EH (cell line): ENCODE measurements around the gene LIPC.

ENCODE experiments used
- DNase-seq: peaks from one replicate; pipeline ENCODE4 v3.0.0-alpha.2; 2015; ENCODE audit warnings: low read depth

The LIPC gene

DNA sequence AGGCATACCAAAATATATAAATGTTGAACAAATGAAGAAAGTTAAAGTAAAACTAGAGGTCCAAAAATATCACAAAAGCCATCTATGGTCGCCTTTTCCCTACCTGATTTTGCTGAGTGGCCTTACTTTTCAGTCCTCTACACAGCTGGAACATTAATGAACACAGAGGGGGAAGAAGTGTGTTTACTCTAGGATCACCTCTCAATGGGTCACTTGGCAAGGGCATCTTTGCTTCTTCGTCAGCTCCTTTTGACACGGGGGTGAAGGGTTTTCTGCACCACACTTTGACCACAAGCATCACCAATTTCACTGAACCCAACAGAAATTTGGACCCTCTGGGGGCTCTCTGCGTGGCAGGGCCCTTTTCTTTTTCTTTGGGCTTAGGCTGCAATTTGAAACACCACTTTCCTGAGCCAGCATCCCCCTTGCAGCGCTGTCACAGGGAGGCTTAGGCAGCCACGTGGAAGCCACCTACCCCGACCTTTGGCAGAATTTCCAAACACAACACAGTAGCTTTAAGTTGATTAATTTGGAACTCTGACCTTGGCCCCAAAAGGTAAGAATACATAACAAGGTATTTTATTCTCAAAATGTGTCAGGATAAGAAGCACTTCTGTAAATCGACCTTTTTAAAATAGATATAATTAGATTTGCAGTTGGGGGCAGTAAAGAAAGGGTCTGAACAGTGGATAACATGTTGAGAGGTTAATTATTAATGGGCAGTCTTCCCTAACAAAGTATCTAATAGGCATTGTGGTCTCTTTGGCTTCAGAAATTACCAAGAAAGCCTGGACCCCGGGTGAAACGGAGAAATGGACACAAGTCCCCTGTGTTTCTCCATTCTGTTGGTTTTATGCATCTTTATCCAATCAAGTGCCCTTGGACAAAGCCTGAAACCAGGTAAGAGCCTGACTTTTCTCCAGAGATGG, at the start of gene LIPC:
Gene LIPC (plus strand): TSS at position 771 of the 929 bp plus-strand sequence. CDS start 42 bp downstream, at position 813.
- DNase-seq = no peak

DNA sequence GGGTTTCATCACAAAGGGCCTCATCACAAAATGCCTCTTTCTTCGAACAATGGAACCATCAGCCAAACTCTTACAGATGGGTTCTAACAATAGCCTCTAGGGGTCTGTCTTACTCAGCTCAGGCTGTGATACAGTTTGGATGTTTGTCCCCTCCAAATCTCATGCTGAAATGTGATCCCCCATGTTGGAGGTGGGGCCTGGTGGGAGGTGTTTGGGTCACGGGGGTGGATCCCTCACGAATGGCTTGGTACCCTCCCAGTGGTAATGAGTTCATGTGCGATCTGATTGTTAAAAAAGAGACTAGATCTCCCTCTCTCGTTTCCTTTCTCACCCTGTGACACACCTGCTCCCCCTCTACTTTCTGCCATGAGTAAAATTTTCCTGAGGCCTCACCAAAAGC, 47.9 kb upstream of the LIPC start:
- no peak for DNase-seq

DNA sequence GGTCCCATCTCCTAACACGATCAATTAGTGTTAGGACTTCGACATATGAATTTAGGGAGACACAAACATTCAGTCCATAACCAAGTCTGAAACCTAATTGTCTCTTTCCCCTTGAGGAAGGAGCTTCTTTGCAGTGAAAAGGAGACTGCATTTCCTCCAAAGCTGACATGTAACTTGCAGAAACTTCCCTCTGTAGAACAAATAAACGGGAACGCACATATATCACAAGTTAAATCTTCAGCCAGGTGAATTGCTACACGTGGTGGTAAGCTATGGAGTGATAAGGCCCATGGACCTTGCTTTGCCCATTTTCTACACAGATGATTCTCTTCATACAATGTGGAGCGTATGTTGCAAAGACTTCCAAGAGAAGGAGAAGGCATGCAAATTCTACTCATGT, 47.1 kb upstream of the LIPC start:
- no peak for DNase-seq

DNA sequence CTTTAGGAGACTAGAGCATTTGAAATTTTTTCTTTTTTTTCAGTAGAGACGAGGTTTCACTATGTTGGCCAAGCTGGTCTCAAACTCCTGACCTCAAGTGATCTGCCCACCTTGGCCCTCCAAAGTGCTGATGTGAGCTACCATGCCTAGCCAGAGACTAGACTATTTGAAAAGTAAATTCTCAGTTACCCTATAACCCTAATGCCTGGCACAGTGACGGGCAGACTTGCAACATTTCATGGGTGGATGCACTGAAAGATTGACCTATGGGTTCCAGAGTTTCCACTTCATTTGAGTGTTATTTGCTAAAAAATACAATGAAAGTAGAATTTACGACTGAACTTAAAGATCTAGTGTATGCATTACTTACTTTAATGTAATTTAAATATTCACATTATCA, 45.7 kb upstream of the LIPC start:
- DNase-seq = no peak

DNA sequence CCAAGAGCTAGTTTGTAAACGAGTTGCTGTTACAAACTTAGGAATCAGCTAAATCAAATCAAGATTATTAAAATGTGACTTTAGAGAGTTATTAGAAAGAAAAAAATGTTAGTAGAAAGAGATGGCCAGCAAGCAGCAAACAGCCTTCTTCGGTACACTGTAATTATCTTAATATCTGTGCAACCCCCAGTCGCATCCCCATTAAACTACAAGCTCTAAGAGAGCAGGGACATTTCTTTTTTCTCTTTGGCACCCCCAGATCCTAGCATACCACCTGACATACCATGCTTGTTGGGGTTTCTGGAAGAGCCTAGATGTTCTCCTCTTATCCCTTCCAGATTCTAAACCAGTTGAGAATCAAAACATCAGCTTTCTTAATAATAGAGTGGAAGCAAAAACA, 45.1 kb upstream of the LIPC start:
- DNase-seq = no peak

DNA sequence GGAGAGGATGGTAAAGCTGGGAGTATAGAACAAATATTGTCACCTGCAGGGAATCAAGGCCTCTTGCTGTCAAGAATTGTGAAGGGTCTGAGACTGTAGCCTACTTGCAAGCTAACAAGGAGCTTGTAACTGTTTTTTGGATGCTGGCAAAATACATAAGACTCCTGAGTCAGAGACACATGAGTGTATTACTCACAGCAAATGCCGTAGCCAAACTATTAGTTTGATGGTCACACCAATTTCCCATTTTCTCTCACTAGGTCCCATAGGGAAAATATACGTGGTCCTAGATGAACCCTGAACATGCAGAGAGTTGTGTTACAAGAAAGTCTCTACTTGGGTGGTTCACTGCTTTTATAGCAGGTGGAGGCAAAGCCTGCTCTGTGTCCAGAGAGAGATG, 44.7 kb upstream of the LIPC start:
- DNase-seq = peak; percentile 65

DNA sequence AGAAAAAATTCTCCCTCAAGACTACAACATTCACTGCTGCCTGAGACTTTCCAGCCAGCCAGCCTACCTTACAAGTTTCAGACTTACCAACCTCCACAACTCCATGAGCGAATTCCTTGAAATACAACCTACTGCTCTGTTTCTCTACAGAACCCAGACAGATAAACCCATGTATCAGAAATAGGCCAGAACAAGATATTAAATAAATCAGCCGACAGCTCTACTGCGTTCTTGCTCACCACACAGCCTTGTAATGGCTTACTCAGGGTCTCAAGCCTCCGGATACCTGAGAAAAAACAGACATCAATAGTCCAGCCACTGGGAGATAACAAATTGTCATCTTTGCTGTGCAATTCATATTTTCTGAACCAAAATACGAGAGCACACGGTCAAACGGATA, 43.6 kb upstream of the LIPC start:
- DNase-seq = no peak

DNA sequence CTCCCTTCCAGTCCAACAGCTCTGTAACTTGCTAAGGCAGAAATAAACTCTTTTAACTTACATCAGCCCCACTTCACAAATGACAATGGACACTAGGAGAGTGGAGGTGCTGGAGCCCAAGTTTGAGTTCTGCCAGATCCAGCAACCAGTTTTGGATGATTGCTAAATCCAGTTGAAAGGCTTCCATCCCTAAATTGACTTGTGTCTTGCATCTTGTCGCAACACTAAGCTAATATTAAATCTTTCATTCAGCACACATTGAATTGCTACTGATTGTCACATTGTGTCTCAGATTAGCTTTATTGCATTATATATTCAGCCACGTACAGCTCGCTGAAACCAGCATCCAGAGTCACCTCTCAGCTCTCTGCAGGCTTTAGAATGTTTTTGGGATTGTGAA, 41.7 kb upstream of the LIPC start:
- no peak for DNase-seq

DNA sequence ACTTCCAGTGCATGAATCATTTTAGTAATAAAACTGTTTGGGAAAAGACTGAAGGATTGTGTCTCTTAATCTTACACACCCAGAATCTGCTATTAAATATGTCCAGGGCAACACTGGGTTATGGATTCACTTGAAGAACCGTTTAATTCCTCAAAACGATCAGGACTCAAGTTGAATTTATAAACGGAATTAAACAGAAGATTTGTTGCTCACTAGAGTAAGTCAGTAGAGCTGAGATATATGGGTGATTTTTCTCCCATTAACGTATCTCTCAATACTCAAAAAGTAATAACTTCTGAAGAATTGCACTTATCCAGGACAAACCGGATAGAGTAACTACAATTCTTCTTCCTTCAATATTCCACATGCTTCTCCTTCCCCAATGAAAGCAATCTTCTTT, 41.1 kb upstream of the LIPC start:
- no peak for DNase-seq

DNA sequence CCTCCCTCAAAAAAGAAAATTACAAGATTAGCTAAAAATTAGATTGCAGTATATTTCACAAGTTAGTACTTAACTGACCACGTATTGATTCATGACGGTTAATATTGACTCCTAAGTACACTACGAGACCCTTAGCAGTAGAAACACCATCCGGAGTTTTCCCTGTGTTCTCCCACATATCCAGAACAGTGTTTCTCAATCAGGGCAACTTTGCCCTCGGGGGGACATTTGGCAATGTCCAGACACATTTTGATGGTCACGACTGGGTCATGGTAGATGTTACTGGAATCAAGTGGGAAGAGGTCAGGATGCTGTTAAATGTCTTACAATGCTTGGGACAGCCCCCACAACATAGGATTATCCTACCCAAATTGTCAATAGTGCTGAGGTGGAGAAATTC, 40.7 kb upstream of the LIPC start:
- DNase-seq = no peak

DNA sequence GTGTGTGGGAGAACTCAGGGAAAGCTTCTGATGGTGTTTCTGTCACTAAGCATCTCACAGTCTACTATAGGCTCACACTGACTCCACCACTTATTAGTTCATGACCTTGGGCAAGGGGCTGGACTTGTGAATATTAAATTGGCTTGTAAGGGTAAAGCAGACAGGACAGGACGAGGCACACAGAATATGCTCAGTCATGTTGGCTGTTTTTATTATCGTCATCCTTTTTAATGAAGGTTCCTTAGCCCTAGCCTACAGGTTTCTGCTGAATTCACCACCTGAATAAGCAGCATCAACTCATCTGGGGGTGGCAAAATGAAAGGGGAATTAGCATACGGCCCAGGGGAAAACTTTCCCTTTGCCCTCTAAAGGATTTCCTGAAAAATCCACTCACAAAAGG, 39.6 kb upstream of the LIPC start:
- DNase-seq = no peak

DNA sequence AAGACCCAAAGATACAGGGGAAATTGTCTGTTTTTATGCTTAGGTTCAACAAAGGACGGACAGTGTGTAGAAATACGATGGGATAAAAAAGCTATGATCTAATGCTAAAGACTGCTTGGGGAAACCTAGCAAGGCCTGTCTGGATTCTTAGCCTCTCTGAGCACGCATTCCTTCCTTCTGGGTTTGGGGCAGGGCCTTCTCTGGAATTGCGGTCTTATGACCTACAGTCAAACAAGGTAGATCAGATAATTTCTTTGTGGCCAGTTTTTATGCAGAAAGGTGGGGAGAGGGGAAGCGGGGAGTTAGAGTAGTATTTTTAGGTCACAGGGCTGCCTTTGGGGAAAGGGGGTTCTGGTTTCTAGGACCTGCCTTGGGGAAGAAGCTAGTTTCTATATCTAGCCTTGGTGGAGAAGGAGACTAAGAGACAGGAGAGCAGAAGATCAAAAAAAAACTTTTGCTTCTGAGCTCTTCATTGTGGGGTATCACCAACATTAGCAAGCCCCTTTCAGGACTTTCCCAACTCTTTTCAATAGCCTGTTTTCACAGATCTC, 39.1 kb upstream of the LIPC start:
- DNase-seq = no peak

DNA sequence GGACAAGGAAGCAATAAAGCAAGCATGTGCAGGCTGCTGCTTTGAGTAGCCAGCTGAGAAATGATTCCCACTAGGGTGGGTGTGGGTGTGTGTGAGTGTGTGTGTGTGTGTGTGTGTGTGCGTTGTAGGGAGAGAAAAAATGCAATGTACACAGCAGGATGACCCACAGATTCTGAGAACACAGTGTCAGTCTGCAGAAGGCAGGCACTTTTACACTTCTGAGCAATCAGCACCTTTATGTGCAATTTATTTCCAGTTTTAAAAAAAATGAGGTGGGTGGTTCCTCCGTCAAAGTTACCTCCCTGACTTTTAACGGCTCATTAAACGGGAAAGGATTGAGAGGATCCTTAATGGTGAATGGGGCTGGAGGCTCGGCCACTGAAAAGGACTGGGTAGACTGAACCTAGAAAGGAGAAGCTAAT, 38.5 kb upstream of the LIPC start:
- DNase-seq = peak; percentile 30

DNA sequence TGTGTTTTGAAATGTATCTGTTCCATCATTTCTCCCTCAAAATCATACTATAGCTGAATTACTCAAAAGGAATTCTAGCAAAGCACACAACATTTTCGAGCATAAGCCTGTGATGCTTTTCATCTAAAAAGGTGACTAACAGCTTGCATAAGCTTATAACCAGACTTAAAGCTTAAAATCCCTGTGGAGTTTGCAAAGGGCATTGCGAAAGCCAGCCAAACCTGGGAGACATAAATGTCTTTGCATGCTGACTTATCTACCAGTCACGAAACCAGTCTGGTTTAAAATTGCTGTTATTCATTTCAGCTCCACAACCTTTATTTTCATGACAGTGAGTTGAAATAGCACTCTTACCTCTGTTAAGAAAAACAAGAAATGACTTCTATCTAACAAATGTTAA, 35.6 kb upstream of the LIPC start:
- peak; percentile 90 for DNase-seq

DNA sequence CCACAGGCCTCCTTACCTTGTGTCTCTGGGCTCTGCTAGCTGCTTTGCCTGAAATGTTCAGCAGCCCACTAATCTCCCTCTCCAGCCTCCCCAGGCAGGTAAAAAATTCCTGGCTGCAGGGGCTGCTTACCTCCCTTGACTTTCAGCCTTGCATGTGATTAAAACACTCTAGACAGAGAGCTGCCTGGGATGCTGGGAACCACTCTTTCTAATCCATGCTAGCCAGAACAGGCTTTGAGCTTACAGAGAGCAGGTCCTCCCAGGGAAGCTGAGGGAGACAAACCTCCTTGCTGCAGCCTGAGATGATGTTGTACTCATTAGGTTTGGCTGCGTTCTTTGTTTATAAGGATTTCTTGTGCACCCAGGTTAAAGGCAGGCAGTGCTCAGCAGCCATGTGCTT, 33.7 kb upstream of the LIPC start:
- DNase-seq = no peak

DNA sequence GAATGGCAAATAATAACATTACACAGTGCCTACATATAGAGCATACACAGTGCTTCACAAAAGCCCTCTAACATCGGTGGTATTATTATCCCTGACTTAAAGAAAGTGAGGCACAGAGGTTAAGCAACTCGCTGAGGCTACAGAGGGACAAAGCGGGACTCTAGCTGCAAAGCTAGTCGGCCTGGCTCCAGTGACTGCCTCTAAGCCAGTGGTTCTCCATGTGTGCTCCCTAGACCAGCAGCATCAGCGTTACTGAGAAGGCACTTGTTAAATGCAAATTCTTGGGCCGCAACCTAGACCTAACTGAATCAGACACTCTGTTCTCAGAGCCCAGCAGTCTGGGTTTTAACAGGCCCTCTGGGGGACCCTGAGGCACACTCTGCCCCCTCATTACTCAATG, 33.1 kb upstream of the LIPC start:
- no peak for DNase-seq

DNA sequence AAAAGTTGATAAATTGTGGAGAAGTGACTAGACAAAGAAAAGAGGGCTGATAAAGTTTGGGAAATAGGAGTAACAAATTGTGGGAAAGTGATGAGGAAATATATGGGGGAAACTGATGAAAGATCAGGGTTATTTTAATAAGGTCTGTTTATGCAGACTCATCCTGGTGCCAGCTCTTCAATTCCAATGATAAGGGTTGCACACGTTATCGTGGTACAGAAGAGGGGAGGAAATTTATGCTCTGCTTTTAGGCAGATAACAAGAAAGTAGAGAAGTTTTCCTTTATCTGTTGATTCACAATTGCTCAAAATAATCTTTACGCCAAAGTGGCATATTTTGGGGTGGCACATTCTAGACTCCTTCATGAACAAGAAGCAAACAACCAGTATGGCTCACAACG, 32.1 kb upstream of the LIPC start:
- no peak for DNase-seq

DNA sequence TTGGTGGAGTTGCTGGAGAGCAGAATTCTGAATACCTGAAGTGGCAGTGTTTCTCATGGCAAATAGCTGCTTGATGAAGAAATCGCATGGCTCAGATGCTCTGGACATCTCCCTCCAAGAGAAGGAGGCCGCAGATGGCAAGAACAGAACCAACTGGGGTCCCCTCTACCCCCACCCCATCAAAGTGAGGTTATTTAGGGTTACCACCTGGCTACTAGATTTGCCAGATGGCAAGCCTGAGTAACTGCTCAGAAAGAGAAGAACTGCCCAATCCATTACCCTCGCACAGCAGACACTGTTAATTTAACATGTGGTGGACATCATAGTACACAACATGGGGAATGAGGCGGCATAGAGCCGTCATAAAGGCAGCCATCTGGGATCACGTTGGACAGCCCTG, 30.5 kb upstream of the LIPC start:
- DNase-seq = no peak

DNA sequence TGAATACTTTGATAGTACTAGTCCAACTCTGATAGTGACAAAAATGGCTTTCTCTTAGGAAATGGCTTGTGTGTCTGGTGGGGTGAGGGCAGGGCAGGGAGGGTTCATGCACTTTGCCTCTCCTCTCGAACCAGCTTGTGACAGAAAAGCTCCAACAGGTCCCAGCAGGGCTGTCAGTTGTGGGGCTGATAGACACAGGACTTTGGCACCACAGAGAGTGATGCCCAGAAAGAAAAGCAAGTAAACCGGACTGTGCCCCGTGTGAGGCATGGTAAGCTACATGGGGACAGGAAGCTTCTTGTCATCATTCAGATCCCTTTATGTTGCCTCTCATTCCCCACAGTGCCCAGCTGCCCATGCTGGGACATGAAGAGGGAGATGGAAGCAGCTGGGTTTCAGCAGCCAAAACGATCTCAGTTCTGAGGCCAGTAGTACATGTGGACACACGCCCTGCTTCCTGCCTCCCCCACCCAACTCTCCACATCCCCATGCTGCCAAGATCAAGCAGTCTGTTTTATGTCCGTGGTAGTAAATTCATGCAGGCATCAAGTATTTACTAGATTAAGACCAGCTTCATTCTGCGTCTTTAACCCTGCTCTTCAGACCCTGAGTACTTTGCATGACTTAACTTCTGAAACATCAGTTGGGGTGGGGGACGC, 29.7 kb upstream of the LIPC start:
- no peak for DNase-seq

DNA sequence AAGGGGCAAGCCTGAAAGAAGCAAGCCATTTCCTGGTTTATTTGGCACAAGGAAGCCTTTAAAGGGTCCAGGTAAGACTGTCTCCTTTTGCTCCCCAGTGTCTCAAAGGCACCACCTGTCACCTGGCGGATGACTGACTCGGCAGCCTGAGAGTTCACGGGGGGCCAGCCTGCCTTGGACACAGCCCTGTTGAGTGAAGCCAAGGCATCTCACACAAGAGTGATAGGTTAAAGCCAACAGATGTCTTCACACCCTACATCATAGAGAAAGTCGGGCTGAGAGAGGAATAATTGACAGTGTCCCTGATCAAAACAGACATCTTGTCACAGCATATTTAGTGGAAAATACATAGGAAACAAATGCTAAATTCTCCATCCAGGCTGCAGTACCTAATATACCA, 28.2 kb upstream of the LIPC start:
- DNase-seq = no peak

DNA sequence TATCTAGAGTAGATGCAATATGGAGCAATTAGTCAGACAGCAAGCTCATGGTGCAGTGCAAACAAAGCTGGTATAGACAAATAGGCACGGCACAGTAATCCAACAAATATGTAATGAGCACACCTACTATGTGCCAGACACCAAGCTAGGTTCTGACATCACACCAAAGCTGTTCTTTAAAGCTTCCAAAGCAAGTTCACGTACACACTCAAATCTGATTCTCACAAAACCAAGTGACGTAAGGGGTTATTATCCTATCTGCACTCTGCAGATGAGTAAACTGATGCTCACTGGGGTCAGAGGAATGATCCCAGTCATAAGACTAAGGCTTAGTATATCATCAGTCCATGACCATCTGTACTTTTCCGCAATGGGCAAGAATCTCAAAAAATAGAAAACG, 27.8 kb upstream of the LIPC start:
- DNase-seq = no peak

DNA sequence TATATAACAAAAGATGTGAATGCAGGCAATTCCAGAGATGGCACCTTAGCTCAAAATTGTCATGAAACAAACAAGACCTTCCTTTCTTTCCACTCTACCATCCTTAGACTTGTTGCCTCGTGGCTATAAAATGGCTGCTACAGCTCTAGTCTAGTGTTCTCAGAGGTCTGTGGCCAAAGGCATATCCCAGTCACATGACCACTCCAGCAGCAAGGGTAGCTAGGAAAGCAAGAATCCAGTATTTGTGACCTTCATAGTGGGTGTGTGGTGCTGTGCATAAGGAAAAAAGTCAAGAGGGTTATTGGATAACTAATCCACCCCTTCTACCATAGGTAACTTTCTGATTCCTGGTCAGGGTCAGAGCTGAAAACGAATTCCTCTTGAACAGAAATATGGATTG, 27.1 kb upstream of the LIPC start:
- no peak for DNase-seq

DNA sequence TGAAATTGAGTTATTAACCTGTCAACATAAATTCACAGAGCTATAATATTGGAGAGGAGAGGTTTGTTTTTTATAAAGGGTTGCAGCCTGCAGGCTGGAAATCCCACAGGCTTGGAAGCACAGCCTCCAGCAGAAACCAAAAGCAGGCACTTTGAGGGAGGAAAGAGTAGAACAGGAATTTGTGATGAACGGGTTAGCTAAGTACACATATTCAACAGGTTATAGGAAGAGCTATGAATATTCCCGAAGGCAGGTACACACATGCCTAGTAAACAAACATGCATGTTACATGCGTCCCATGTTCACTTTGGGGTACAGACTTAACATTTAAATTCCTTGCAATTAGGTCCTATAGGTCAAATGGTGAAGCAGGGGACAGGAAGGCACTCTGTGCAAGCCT, 25.9 kb upstream of the LIPC start:
- no peak for DNase-seq
